ENCODE measurements around the gene OSBPL6. TPM values are rescaled to one million over a fixed set of nuclear protein-coding genes. Genes with fewer than 3 reads are reported as not detected.
A peak's percentile ranks its signal among the peaks of the same experiment; 100 is the strongest.

OSBPL6 gene
- total and polyA plus RNA-seq, 2 of the 13 experiments (the other 11 are each of a cell fraction or from before 2014, with no cell fraction given), result 0.03 to 0.11 TPM

GRCh38 chr2:178194600-178195389 is 483 bp downstream of the OSBPL6 start (continued):
- no peak for TF ChIP-seq ZNF570 (CRISPR knock-in tag; IDR thresholded peaks at IDR 0.05; ENCODE audit: borderline replicate concordance)
- TF ChIP-seq ZHX2 (IDR thresholded peaks at IDR 0.05; ENCODE audit: low read depth), result no peak
- no peak for TF ChIP-seq ZHX2 (CRISPR knock-in tag; IDR thresholded peaks at IDR 0.05; ENCODE audit: borderline replicate concordance)
- TF ChIP-seq DMTF1 (CRISPR knock-in tag; IDR thresholded peaks at IDR 0.05), result no peak
- TF ChIP-seq PRDM15 (CRISPR knock-in tag; IDR thresholded peaks at IDR 0.05), result no peak
- peak; percentile 29 for TF ChIP-seq ZNF687 (CRISPR knock-in tag; IDR thresholded peaks at IDR 0.05)
- TF ChIP-seq ZBTB7B (CRISPR knock-in tag; IDR thresholded peaks at IDR 0.05), result no peak
- TF ChIP-seq ATF2 (CRISPR knock-in tag; IDR thresholded peaks at IDR 0.05), result no peak
- TF ChIP-seq ZNF737 (CRISPR knock-in tag; IDR thresholded peaks at IDR 0.05; ENCODE audit: borderline replicate concordance), result 0 out of 2 replicates have a peak, but pooled peaks have one; percentile 49
